ENCODE data around the gene IKZF2.

The IKZF2 gene

DNA sequence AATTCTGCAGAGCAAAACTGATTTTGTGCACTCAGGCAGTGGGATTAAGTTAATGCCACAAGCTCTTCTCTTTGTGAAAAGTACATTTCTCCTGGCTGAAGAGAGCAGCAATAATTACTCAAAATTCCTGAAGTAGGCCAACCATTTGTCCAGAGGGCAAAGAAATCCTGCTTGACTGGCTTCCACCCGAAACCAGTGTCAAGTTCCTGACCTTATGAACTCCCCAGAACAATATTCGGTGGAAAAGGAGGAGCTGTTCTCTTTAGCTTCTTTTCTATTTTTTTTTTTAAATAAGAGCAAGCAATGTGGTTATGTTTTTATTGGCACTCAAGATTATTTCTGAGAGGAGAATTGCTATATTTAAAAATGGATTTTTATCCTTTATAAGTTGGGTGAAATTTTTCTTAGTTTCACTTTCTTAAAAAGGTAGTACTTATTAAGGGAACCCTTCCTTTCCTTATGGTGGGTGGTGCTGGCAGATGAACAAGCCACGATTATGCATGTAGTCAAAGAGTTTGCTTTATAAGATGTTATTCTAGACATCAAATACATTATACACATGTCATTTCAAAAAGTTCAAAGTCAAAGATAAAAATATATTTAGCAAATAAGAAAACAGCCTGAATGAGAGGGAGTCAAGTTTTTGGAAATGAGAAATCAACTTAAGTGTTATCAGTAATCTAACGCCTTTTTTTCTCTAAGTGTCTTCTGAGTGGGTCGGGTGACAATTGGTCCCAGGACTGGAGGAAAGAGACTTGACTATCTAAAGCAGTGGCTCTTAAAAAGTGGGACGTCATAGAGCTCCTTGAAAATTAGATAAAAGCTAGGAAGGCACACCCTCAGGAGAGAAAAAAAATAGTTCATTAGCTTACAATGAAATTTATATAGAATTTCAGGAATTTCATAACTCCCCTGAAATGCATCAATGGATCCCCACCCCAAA is 194.5 kb downstream of the IKZF2 start:
- H3K4me3 Mint-ChIP-seq: peak overlapping the region; percentile 65
- peaks cover 2% of the 10 kb centered on the region for H3K27me3 Mint-ChIP-seq (ENCODE audit: low read depth)
- peaks cover 19% of the 10 kb centered on the region for H3K36me3 Mint-ChIP-seq (ENCODE audit: low read depth)
- H3K27ac Mint-ChIP-seq: peak overlapping the region; percentile 70
- peaks cover 9% of the 10 kb centered on the region for H3K9me3 Mint-ChIP-seq
- DNase-seq (ENCODE audit: low spot score): no peak
- H3K4me1 Mint-ChIP-seq (ENCODE audit: low read depth): peaks cover 53% of the 10 kb centered on the region

GRCh38 chr2:212953170-212953920 is 198.1 kb downstream of the IKZF2 start:
- H3K27me3 Mint-ChIP-seq (ENCODE audit: low read depth): peaks cover 4% of the 10 kb centered on the region
- DNase-seq (ENCODE audit: low spot score): no peak
- no peak overlapping the region for H3K27ac Mint-ChIP-seq
- peak overlapping the region; percentile 39 for H3K4me3 Mint-ChIP-seq
- H3K4me1 Mint-ChIP-seq (ENCODE audit: low read depth): peaks cover 31% of the 10 kb centered on the region
- H3K9me3 Mint-ChIP-seq: peaks cover 9% of the 10 kb centered on the region
- H3K36me3 Mint-ChIP-seq (ENCODE audit: low read depth): peaks cover 6% of the 10 kb centered on the region

DNA sequence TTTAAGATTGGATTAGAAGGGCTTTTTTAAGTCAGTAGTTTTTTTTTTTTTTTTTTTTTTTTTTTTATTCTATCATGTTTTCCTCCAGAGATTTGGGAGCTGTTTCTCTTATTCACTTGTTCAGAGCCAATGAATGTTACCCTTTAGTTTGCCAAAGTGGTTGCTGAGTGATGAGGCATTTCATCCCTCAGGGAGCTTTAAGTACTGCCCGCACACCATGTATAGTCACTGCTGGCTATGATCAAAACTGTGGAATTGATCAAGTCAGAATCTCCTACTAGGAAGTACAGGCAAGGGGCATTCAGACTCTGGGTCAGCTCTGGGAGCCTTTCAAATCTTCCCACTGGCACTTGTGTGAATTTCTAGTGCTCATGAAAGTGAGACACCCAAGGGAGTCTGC is 201.6 kb downstream of the IKZF2 start:
- H3K4me1 Mint-ChIP-seq (ENCODE audit: low read depth): peaks cover 9% of the 10 kb centered on the region
- H3K27ac Mint-ChIP-seq: no peak overlapping the region
- DNase-seq (ENCODE audit: low spot score): no peak
- H3K27me3 Mint-ChIP-seq (ENCODE audit: low read depth): peaks cover 10% of the 10 kb centered on the region
- peaks cover 6% of the 10 kb centered on the region for H3K9me3 Mint-ChIP-seq
- H3K4me3 Mint-ChIP-seq: no peak overlapping the region
- peaks cover 4% of the 10 kb centered on the region for H3K36me3 Mint-ChIP-seq (ENCODE audit: low read depth)
